H1 (cell line): Measurements from ENCODE around the gene ZNF521.

Experiments
- CTCF ChIP-seq, 3 experiments: IDR thresholded peaks; 1 replicate in 2 of 3; 2 replicates in 1 of 3; pipeline versions ENCODE4 v1.5.1 to v1.6.1; 2011; ENCODE audit warnings: low read length in 3 of 3, mild to moderate bottlenecking in 3 of 3, inconsistent platforms in 2 of 3, low read depth in 1 of 3, moderate library complexity in 1 of 3; ENCODE audit not compliant: insufficient read depth in 1 of 3; ENCODE audit errors: control extremely low read depth in 1 of 3
- EZH2 ChIP-seq: fragments of 200-600 bp; sonication (generic); IDR thresholded peaks from 2 replicates; pipeline ENCODE4 v1.7.1; 2012; ENCODE audit warnings: low read depth, mild to moderate bottlenecking, moderate library complexity, low read length, inconsistent platforms; ENCODE audit not compliant: severe bottlenecking
- JUND ChIP-seq: IDR thresholded peaks from 2 replicates; pipeline ENCODE4 v1.6.1; 2011; ENCODE audit warnings: mild to moderate bottlenecking, improper control_type of control experiment, low read length
- KDM4A ChIP-seq: IDR thresholded peaks from one replicate; pipeline ENCODE4 v1.7.1; 2012; ENCODE audit warnings: low read depth, mild to moderate bottlenecking, moderate library complexity, low read length, inconsistent platforms; ENCODE audit not compliant: severe bottlenecking
- MAX ChIP-seq: IDR thresholded peaks from 2 replicates; pipeline ENCODE4 v1.6.1; 2012; ENCODE audit warnings: inconsistent platforms
- POLR2A ChIP-seq, 2 experiments: IDR thresholded peaks; 1 replicate in 1 of 2; 2 replicates in 1 of 2; pipeline ENCODE4 v1.6.1; 2011; ENCODE audit warnings: low read depth in 2 of 2, low read length in 2 of 2, mild to moderate bottlenecking in 2 of 2; ENCODE audit errors: control extremely low read depth in 1 of 2
- RAD21 ChIP-seq, 2 experiments: IDR thresholded peaks in 1 of 2; conservative IDR thresholded peaks in 1 of 2; 2 replicates each; pipeline ENCODE4 v1.6.1; 2011; ENCODE audit warnings: low read depth in 2 of 2, low read length in 2 of 2, improper control_type of control experiment in 1 of 2, inconsistent platforms in 1 of 2, mild to moderate bottlenecking in 1 of 2, moderate library complexity in 1 of 2
- RXRA ChIP-seq: IDR thresholded peaks from 2 replicates; pipeline ENCODE4 v1.6.1; 2011; ENCODE audit warnings: low read depth, mild to moderate bottlenecking, low read length, moderate library complexity; ENCODE audit not compliant: insufficient read depth
- SIN3A ChIP-seq, 2 experiments: IDR thresholded peaks in 1 of 2; conservative IDR thresholded peaks in 1 of 2; 2 replicates each; pipeline ENCODE4 v1.6.1; 2011 to 2012; ENCODE audit warnings: low read length in 2 of 2, improper control_type of control experiment in 1 of 2, low read depth in 1 of 2, mild to moderate bottlenecking in 1 of 2
- TAF1 ChIP-seq: IDR thresholded peaks from 2 replicates; pipeline ENCODE4 v1.6.1; 2011; ENCODE audit warnings: mild to moderate bottlenecking, low read depth, low read length
- USF2 ChIP-seq: IDR thresholded peaks from 2 replicates; pipeline ENCODE4 v1.6.1; 2011; ENCODE audit warnings: low read length, improper control_type of control experiment
- ZNF274 ChIP-seq: IDR thresholded peaks from 2 replicates; pipeline ENCODE4 v1.7.0; 2012; ENCODE audit warnings: low read length, borderline replicate concordance; ENCODE audit errors: extremely low read depth

- no peak for TF ChIP-seq TAF1
- no peak for TF ChIP-seq CTCF (IDR thresholded peaks at IDR 0.05; ENCODE audit: control extremely low read depth in 1 of 3, insufficient read depth in 1 of 3, low read depth in 1 of 3, low read length in 3 of 3)
- no peak for TF ChIP-seq KDM4A
- TF ChIP-seq EZH2 = no peak
- no peak for TF ChIP-seq RAD21 (IDR thresholded peaks at IDR 0.05 in 1 of 2, conservative IDR thresholded peaks at IDR 0.05 in 1 of 2; ENCODE audit: low read depth in 2 of 2, low read length in 2 of 2)
- no peak for TF ChIP-seq MAX
- TF ChIP-seq JUND = no peak
- no peak for TF ChIP-seq SIN3A (conservative IDR thresholded peaks at IDR 0.05 in 1 of 2, IDR thresholded peaks at IDR 0.05 in 1 of 2; ENCODE audit: low read depth in 1 of 2, low read length in 2 of 2)
- TF ChIP-seq USF2 = no peak
- no peak for TF ChIP-seq RXRA
- TF ChIP-seq ZNF274 = no peak
- TF ChIP-seq POLR2A (IDR thresholded peaks at IDR 0.05; ENCODE audit: control extremely low read depth in 1 of 2, low read depth in 2 of 2, low read length in 2 of 2) = no peak
Observed at GRCh38 chr18:25239151-25239550, 112.8 kb downstream of the ZNF521 start.
